ENCODE results near the gene PIAS3. TPM values are rescaled to one million over a fixed set of nuclear protein-coding genes. Genes with fewer than 3 reads are reported as not detected.
"Not testable (repeated sequence)": the region's sequence is repeated elsewhere in the genome, so short reads cannot be mapped to it uniquely, and the experiment has no call there.

PIAS3 gene
- total RNA-seq, 2 donors from 2014 or later, result 14.1 to 15.8 TPM

- H3K27me3 ChIP-seq, result no peaks in the 10 kb centered on the region
- peaks cover 10% of the 10 kb centered on the region for H3K4me1 ChIP-seq
- peak; percentile 47 for TF ChIP-seq CTCF (IDR thresholded peaks at IDR 0.05)
- H3K4me3 ChIP-seq, result peak overlapping the region; percentile 43
- peak overlapping the region; percentile 10 for H3K27ac ChIP-seq
- peak; percentile 23 for DNase-seq
- H3K36me3 ChIP-seq, result no peaks in the 10 kb centered on the region
- no peaks in the 10 kb centered on the region for H3K9me3 ChIP-seq
- intact Hi-C loops (cut with DNase I), result loop anchor here (5.0 to 10.0 kb wide), 2 partner anchors 69 to 166 kb away; partner anchors contain the start of genes ITGA10 and PEX11B
- H3K9ac ChIP-seq (ENCODE audit: low read depth in 2 of 2, low read length in 2 of 2), result peak overlapping the region; percentile 76 to 84
These were observed 12.7 kb downstream of the PIAS3 start for GRCh38 chr1:145846201-145846612.

GRCh38 chr1:145845514-145846161, 13.2 kb downstream of the PIAS3 start, which contains the start of gene NUDT17:
TSS of gene NUDT17 (plus strand) at chr1:145845630. CDS start at chr1:145845641, 11 bp downstream.
- Histone ChIP-seq H3K4me3 (peak within 1 kb of the TSS; percentile 43), H3K9ac (ENCODE audit: low read depth in 2 of 2, low read length in 2 of 2) (peak within 1 kb of the TSS; percentile 76 to 84), H3K9me3 (no peaks in the 10 kb centered on the region), H3K36me3 (peaks cover 3% of the 10 kb centered on the region), H3K4me1 (peaks cover 10% of the 10 kb centered on the region), H3K27me3 (no peaks in the 10 kb centered on the region), H3K27ac (peak within 1 kb of the TSS; percentile 10)
- DNase-seq, result peak; percentile 80
- intact Hi-C loops (cut with DNase I), result loop anchor here (5.0 to 10.0 kb wide), 2 partner anchors 69 to 167 kb away; partner anchors contain the start of genes ITGA10 and PEX11B
- peak; percentile 97 for TF ChIP-seq CTCF (IDR thresholded peaks at IDR 0.05)

- Histone ChIP-seq H3K27ac (no peak overlapping the region), H3K27me3 (no peaks in the 10 kb centered on the region), H3K4me1 (peaks cover 10% of the 10 kb centered on the region), H3K9ac (ENCODE audit: low read depth in 2 of 2, low read length in 2 of 2) (peak overlapping the region; percentile 76 to 84), H3K9me3 (no peaks in the 10 kb centered on the region), H3K36me3 (peaks cover 3% of the 10 kb centered on the region), H3K4me3 (peak overlapping the region; percentile 43)
- TF ChIP-seq CTCF (IDR thresholded peaks at IDR 0.05), result no peak
- intact Hi-C loops (cut with DNase I), result loop anchor here (5.0 to 10.0 kb wide), 2 partner anchors 70 to 167 kb away; partner anchors contain the start of genes ITGA10 and PEX11B
- no peak for DNase-seq
These were observed 13.8 kb downstream of the PIAS3 start for GRCh38 chr1:145845144-145845513.

- no peak for TF ChIP-seq CTCF (IDR thresholded peaks at IDR 0.05)
- Histone ChIP-seq H3K9me3 (no peaks in the 10 kb centered on the region), H3K36me3 (peaks cover 9% of the 10 kb centered on the region), H3K27ac (no peak overlapping the region), H3K9ac (ENCODE audit: low read depth in 2 of 2, low read length in 2 of 2) (no peak overlapping the region), H3K27me3 (no peaks in the 10 kb centered on the region), H3K4me1 (peaks cover 10% of the 10 kb centered on the region), H3K4me3 (no peak overlapping the region)
- no peak for DNase-seq
- intact Hi-C loops (cut with DNase I), result loop anchor here (10.0 kb wide), 1 partner anchor 72 kb away; the partner anchor contains the start of genes ITGA10 and PEX11B
These were observed 15.8 kb downstream of the PIAS3 start for GRCh38 chr1:145843031-145843430.

GRCh38 chr1:145837656-145838055, 21.2 kb downstream of the PIAS3 start:
- no peak for TF ChIP-seq CTCF (IDR thresholded peaks at IDR 0.05)
- H3K4me1 ChIP-seq, result no peaks in the 10 kb centered on the region
- no peak overlapping the region for H3K9ac ChIP-seq (ENCODE audit: low read depth in 2 of 2, low read length in 2 of 2)
- intact Hi-C loops (cut with DNase I), result no loop called here
- no peaks in the 10 kb centered on the region for H3K27me3 ChIP-seq
- peaks cover 20% of the 10 kb centered on the region for H3K36me3 ChIP-seq
- no peak overlapping the region for H3K27ac ChIP-seq
- no peak for DNase-seq
- H3K9me3 ChIP-seq, result no peaks in the 10 kb centered on the region
- H3K4me3 ChIP-seq, result no peak overlapping the region

GRCh38 chr1:145830810-145831209, 28.1 kb downstream of the PIAS3 start:
- H3K9ac ChIP-seq (ENCODE audit: low read depth in 2 of 2, low read length in 2 of 2); H3K4me3 ChIP-seq; DNase-seq; intact Hi-C loops (cut with DNase I); H3K36me3 ChIP-seq; H3K9me3 ChIP-seq; H3K27me3 ChIP-seq; H3K27ac ChIP-seq; H3K4me1 ChIP-seq: not testable (repeated sequence)
